ENCODE data around the gene TMEM185B. TPM values are rescaled to one million over a fixed set of nuclear protein-coding genes. Genes with fewer than 3 reads are reported as not detected.

TMEM185B gene
- total and polyA plus RNA-seq, 2 donors (not counting 3 experiments of a cell fraction or from before 2014, with no cell fraction given), result 29.9 to 31.8 TPM

- intact Hi-C loops (cut with micrococcal nuclease), result no loop called here
- ChIA-PET CTCF (interaction anchor here (1.4 kb wide), 1 partner anchor 103 kb away, joined by 4 read pairs; no protein-coding TSS in a partner anchor), POLR2A (no interaction called here)
- no peak for TF ChIP-seq POLR2A (IDR thresholded peaks at IDR 0.05; ENCODE audit: low read depth, low read length)
- no peak for TF ChIP-seq EZH2 (IDR thresholded peaks at IDR 0.05; ENCODE audit: borderline replicate concordance, low read depth, low read length, severe bottlenecking)
- TF ChIP-seq MAX (IDR thresholded peaks at IDR 0.05; ENCODE audit: insufficient read depth, insufficient read length), result no peak
- no peak for TF ChIP-seq FOS (IDR thresholded peaks at IDR 0.05; ENCODE audit: borderline replicate concordance, insufficient read depth, low read length)
- TF ChIP-seq JUN (IDR thresholded peaks at IDR 0.05; ENCODE audit: borderline replicate concordance, insufficient read depth, insufficient read length, low read depth), result no peak
- Histone ChIP-seq H3K36me3 (ENCODE audit: control insufficient read depth in 2 of 2, extremely low read depth in 1 of 2, insufficient read depth in 2 of 2, low read length in 2 of 2) (no peaks in the 10 kb centered on the region), H3K4me2 (ENCODE audit: insufficient read depth, low read length) (no peak overlapping the region), H3K9ac (replicated peaks; ENCODE audit: extremely low read depth, insufficient read depth, low read length) (no peak overlapping the region), H3K79me2 (ENCODE audit: control insufficient read depth, insufficient read depth, low read length) (no peaks in the 10 kb centered on the region), H3K27ac (ENCODE audit: insufficient read depth, low read depth, low read length) (no peak overlapping the region), H3K4me3 (replicated peaks in 1 of 3; ENCODE audit: insufficient read depth in 1 of 3, low read depth in 1 of 3, low read length in 3 of 3) (no peak overlapping the region), H3K27me3 (ENCODE audit: control insufficient read depth in 2 of 2, insufficient read depth in 2 of 2, low read length in 2 of 2) (no peaks in the 10 kb centered on the region), H3K9me3 (replicated peaks; ENCODE audit: control insufficient read depth, insufficient read depth, low read length) (no peaks in the 10 kb centered on the region), H3K9me1 (replicated peaks; ENCODE audit: control insufficient read depth, extremely low read depth, insufficient read depth, low read length) (no peaks in the 10 kb centered on the region), H3K4me1 (ENCODE audit: control insufficient read depth, extremely low read depth, insufficient read depth, low read length) (no peaks in the 10 kb centered on the region), H2AFZ (ENCODE audit: low read depth, low read length) (no peak overlapping the region), H4K20me1 (replicated peaks; ENCODE audit: control insufficient read depth, extremely low read depth, insufficient read depth, low read length) (no peaks in the 10 kb centered on the region)
- no TSS peak for BruUV-seq (replicated peaks)
- FAIRE-seq (no peak), DNase-seq (ENCODE audit: low read depth, low spot score) (no peak)
- dilution Hi-C loops (cut with MboI; ENCODE audit: extremely low pct_ligation_motif_present, low sequenced_read_pairs), result no loop called here
Measured at GRCh38 chr2:120210270-120210693, 12.9 kb downstream of the TMEM185B start.

- CTCF ChIA-PET, result interaction anchor here (0.9 to 5.9 kb wide), 3 partner anchors 30 to 104 kb away, joined by 3 to 42 read pairs (median 4); no protein-coding TSS in a partner anchor
- TF ChIP-seq GATA2 (IDR thresholded peaks at IDR 0.05; ENCODE audit: insufficient read depth, insufficient read length, low read depth, low read length), result no peak
- TF ChIP-seq EZH2 (IDR thresholded peaks at IDR 0.05; ENCODE audit: borderline replicate concordance, low read depth, low read length, severe bottlenecking), result no peak
- no peak for TF ChIP-seq POLR2AphosphoS5 (IDR thresholded peaks at IDR 0.05; ENCODE audit: insufficient read depth, low read depth, low read length)
- TF ChIP-seq MYC (IDR thresholded peaks at IDR 0.05; ENCODE audit: low read depth, low read length), result no peak
- TF ChIP-seq CTCF (IDR thresholded peaks at IDR 0.05; ENCODE audit: extremely low read depth in 1 of 2, insufficient read depth in 1 of 2, low read depth in 1 of 2, low read length in 2 of 2), result no peak
- no peak for TF ChIP-seq FOS (IDR thresholded peaks at IDR 0.05; ENCODE audit: borderline replicate concordance, insufficient read depth, low read length)
- no peak for TF ChIP-seq JUN (IDR thresholded peaks at IDR 0.05; ENCODE audit: borderline replicate concordance, insufficient read depth, insufficient read length, low read depth)
- TF ChIP-seq POLR2A (IDR thresholded peaks at IDR 0.05; ENCODE audit: low read depth, low read length), result no peak
Measured at GRCh38 chr2:120209427-120210269, 13.6 kb downstream of the TMEM185B start.

More at GRCh38 chr2:120209427-120210269, 13.6 kb downstream of the TMEM185B start:
- Histone ChIP-seq H2AFZ (ENCODE audit: low read depth, low read length) (no peak overlapping the region), H3K27ac (ENCODE audit: insufficient read depth, low read depth, low read length) (no peak overlapping the region), H4K20me1 (replicated peaks; ENCODE audit: control insufficient read depth, extremely low read depth, insufficient read depth, low read length) (no peaks in the 10 kb centered on the region), H3K27me3 (ENCODE audit: control insufficient read depth in 2 of 2, insufficient read depth in 2 of 2, low read length in 2 of 2) (no peaks in the 10 kb centered on the region), H3K79me2 (ENCODE audit: control insufficient read depth, insufficient read depth, low read length) (no peaks in the 10 kb centered on the region), H3K4me2 (ENCODE audit: insufficient read depth, low read length) (no peak overlapping the region), H3K9ac (replicated peaks; ENCODE audit: extremely low read depth, insufficient read depth, low read length) (no peak overlapping the region), H3K36me3 (ENCODE audit: control insufficient read depth in 2 of 2, extremely low read depth in 1 of 2, insufficient read depth in 2 of 2, low read length in 2 of 2) (no peaks in the 10 kb centered on the region), H3K4me3 (replicated peaks in 1 of 3; ENCODE audit: insufficient read depth in 1 of 3, low read depth in 1 of 3, low read length in 3 of 3) (no peak overlapping the region), H3K4me1 (ENCODE audit: control insufficient read depth, extremely low read depth, insufficient read depth, low read length) (no peaks in the 10 kb centered on the region), H3K9me1 (replicated peaks; ENCODE audit: control insufficient read depth, extremely low read depth, insufficient read depth, low read length) (no peaks in the 10 kb centered on the region), H3K9me3 (replicated peaks; ENCODE audit: control insufficient read depth, insufficient read depth, low read length) (no peaks in the 10 kb centered on the region)
- intact Hi-C loops (cut with micrococcal nuclease) (loop anchor here (5.0 kb wide), 1 partner anchor 473 kb away; no protein-coding TSS in a partner anchor), dilution Hi-C loops (cut with MboI; ENCODE audit: extremely low pct_ligation_motif_present, low sequenced_read_pairs) (no loop called here)
- FAIRE-seq (no peak), DNase-seq (ENCODE audit: low read depth, low spot score) (no peak)
- POLR2A ChIA-PET, result no interaction called here
- BruUV-seq (replicated peaks), result no TSS peak
